SJSA1 (cell line): ENCODE data around the gene MSLN. TPM values are rescaled to one million over a fixed set of nuclear protein-coding genes. Genes with fewer than 3 reads are reported as not detected.
"Not testable (repeated sequence)": the region's sequence is repeated elsewhere in the genome, so short reads cannot be mapped to it uniquely, and the experiment has no call there.

Experiments
- DNase-seq, 2 experiments: peaks; one replicate each; pipeline ENCODE4 v3.0.0-alpha.2; 2015 to 2020; ENCODE audit warnings: low spot score in 2 of 2, low read depth in 1 of 2
- H3K27ac ChIP-seq: fragments of 250-450 bp; sonication (Bioruptor Pico); 2 replicates; pipeline ENCODE4 v1.5.1; 2020; ENCODE audit warnings: mild to moderate bottlenecking, moderate library complexity
- H3K27me3 ChIP-seq: fragments of 250-450 bp; sonication (Bioruptor Pico); replicated peaks from 2 replicates; pipeline ENCODE4 v1.5.1; 2020; ENCODE audit warnings: mild to moderate bottlenecking, moderate library complexity
- H3K36me3 ChIP-seq: fragments of 250-450 bp; sonication (Bioruptor Pico); 2 replicates; pipeline ENCODE4 v1.5.1; 2020; ENCODE audit warnings: mild to moderate bottlenecking
- H3K4me1 ChIP-seq: fragments of 250-450 bp; sonication (Bioruptor Pico); replicated peaks from 2 replicates; pipeline ENCODE4 v1.6.1; 2021; ENCODE audit warnings: mild to moderate bottlenecking
- H3K4me3 ChIP-seq: fragments of 250-450 bp; sonication (Bioruptor Pico); 2 replicates; pipeline ENCODE4 v1.5.1; 2020; ENCODE audit warnings: mild to moderate bottlenecking
- H3K9me3 ChIP-seq: fragments of 250-450 bp; sonication (Bioruptor Pico); replicated peaks from 2 replicates; pipeline ENCODE4 v1.5.1; 2020; ENCODE audit warnings: mild to moderate bottlenecking
- total RNA-seq: library from RNA; depleted of rRNA; stranded (reverse); fragments of >200 nt; shearing (Covaris generic); gene quantifications from 2 replicates; pipeline ENCODE4 v1.2.3, GENCODE V29; 2014

MSLN gene
- total RNA-seq, 1 experiment from 2014 or later = not detected

GRCh38 chr16:775236-775796, 14.8 kb downstream of the MSLN start:
- no peak overlapping the region for H3K4me3 ChIP-seq
- H3K27me3 ChIP-seq = no peaks in the 10 kb centered on the region
- H3K4me1 ChIP-seq = no peaks in the 10 kb centered on the region
- no peak overlapping the region for H3K27ac ChIP-seq
- no peak for DNase-seq
- H3K9me3 ChIP-seq = no peaks in the 10 kb centered on the region
- H3K36me3 ChIP-seq = no peaks in the 10 kb centered on the region

GRCh38 chr16:776298-776697, 15.8 kb downstream of the MSLN start:
- not testable (repeated sequence) for DNase-seq, H3K27me3 ChIP-seq, H3K36me3 ChIP-seq, H3K27ac ChIP-seq, H3K9me3 ChIP-seq, H3K4me3 ChIP-seq, H3K4me1 ChIP-seq

- no peaks in the 10 kb centered on the region for H3K36me3 ChIP-seq
- no peak overlapping the region for H3K27ac ChIP-seq
- DNase-seq = no peak
Observed at GRCh38 chr16:776824-777223, 16.3 kb downstream of the MSLN start.

DNA sequence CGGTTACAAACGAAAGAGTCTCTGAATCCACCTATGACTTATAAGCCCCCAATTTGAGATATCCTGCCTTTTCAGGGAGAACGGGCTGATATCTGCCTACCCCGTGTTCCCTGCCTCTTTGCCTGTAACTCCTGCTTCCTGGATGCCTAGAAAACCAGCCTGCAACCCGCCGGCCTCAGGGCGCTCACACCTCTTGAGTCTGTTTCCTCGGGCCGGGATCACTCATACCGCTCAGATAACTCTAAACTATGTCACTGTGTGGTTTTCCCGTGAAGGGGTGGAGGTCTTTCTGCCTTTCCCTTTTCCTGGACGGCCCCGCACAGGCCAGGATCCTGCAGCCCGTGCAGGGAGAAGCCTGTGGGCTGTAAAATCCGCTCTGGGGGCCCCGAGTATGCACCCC, 17.3 kb downstream of the MSLN start:
- H3K4me1 ChIP-seq = no peaks in the 10 kb centered on the region
- H3K27ac ChIP-seq = no peak overlapping the region
- DNase-seq = no peak
- no peaks in the 10 kb centered on the region for H3K36me3 ChIP-seq
- no peak overlapping the region for H3K4me3 ChIP-seq
- peaks cover 8% of the 10 kb centered on the region; the same call in 1 of the 2 replicates for H3K27me3 ChIP-seq
- H3K9me3 ChIP-seq = no peaks in the 10 kb centered on the region

More at GRCh38 chr16:776824-777223, 16.3 kb downstream of the MSLN start:
- no peaks in the 10 kb centered on the region for H3K4me1 ChIP-seq
- no peak overlapping the region for H3K4me3 ChIP-seq
- H3K27me3 ChIP-seq = no peaks in the 10 kb centered on the region
- H3K9me3 ChIP-seq = no peaks in the 10 kb centered on the region

GRCh38 chr16:778447-778846, 17.9 kb downstream of the MSLN start:
- no peaks in the 10 kb centered on the region for H3K36me3 ChIP-seq
- H3K27me3 ChIP-seq = peaks cover 14% of the 10 kb centered on the region; the same call in 1 of the 2 replicates
- H3K9me3 ChIP-seq = no peaks in the 10 kb centered on the region
- no peak for DNase-seq
- H3K4me1 ChIP-seq = no peaks in the 10 kb centered on the region
- no peak overlapping the region for H3K27ac ChIP-seq
- H3K4me3 ChIP-seq = no peak overlapping the region

DNA sequence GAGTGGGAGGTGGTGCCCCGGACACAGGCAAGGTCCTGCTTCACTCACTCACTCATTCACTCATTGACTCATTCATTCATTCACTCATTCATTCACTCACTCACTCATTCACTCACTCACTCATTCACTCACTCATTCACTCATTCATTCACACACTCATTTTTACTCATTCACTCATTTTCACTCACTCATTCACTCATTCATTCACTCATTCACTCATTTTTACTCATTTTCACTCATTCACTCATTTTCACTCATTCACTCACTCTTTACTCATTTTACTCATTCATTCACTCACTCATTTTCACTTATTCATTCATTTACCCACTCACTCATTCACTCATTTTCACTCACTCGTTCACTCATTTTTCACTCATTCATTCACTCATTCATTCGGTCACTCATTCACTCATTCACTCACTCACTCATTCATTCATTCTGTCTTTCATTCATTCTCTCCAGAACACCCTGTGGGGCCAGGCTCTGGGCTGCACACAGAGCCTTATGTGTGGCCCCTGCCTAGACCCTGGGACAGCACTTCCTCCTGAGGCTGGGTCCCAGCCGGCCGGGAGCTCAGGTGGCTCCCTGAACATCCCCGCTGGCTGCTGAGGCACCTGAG, 18.5 kb downstream of the MSLN start:
- H3K27ac ChIP-seq = no peak overlapping the region
- no peaks in the 10 kb centered on the region for H3K9me3 ChIP-seq
- H3K27me3 ChIP-seq = peaks cover 15% of the 10 kb centered on the region; the same call in 1 of the 2 replicates
- no peaks in the 10 kb centered on the region for H3K4me1 ChIP-seq
- H3K4me3 ChIP-seq = no peak overlapping the region
- no peak for DNase-seq
- H3K36me3 ChIP-seq = no peaks in the 10 kb centered on the region

GRCh38 chr16:779561-779960, 19.0 kb downstream of the MSLN start:
- no peak for DNase-seq
- H3K4me1 ChIP-seq = no peaks in the 10 kb centered on the region
- H3K9me3 ChIP-seq = no peaks in the 10 kb centered on the region
- no peaks in the 10 kb centered on the region; the same call in 1 of the 2 replicates for H3K36me3 ChIP-seq
- peaks cover 15% of the 10 kb centered on the region; the same call in 1 of the 2 replicates for H3K27me3 ChIP-seq
- no peak overlapping the region for H3K27ac ChIP-seq
- no peak overlapping the region for H3K4me3 ChIP-seq

DNA sequence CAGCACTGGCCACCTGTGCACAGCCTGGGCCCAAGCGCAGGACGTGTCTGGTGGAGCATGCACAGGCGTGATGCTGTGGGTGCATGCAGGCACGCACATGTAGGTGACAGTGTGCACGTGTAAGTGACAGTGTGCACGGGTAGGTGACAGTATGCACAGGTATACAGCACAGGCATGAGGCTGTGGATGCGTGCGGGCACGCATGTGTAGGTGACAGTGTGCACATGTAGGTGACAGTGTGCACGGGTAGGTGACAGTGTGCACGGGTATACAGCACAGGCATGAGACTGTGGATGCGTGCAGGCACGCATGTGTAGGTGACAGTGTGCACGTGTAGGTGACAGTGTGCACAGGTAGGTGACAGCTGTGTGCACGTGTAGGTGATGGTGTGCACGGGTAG, 19.8 kb downstream of the MSLN start:
- Histone ChIP-seq H3K36me3 (peaks cover 7% of the 10 kb centered on the region), H3K27ac (no peak overlapping the region), H3K4me1 (no peaks in the 10 kb centered on the region), H3K27me3 (peaks cover 15% of the 10 kb centered on the region; the same call in 1 of the 2 replicates), H3K4me3 (no peak overlapping the region), H3K9me3 (no peaks in the 10 kb centered on the region)
- DNase-seq = no peak

DNA sequence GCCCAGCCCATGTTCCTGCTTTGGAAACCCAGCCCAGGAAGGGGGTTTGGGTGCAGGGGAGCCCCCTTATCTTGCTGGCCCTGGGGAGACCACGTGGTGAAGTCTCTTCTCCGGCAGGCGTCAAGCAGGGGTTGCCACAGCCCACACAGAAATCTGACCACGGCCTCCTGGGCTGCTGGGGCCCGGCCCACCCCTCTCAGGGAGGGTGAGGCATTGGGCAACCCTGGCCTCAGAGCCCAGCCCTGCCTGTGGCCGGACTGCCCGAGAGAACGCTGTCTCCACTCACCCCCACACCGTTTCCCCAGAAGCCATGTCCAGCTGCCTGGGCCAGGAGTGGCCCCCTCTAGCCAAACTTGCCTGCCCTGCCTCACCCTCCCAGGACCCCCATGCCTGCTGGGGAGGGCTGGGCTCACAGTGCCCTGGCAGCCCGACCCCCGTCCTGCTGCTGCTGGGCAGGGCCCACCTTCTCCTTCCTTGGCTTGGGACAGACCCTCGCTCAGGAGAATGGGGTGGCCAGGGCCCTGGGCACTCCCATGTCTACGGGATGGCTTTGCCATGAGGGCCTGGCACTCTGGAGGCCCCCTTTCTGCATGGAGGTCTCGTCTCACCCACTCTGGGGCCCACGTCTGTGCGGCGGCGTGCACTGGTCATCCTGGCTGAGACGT, 20.9 kb downstream of the MSLN start:
- Histone ChIP-seq H3K27me3 (peaks cover 15% of the 10 kb centered on the region; the same call in 1 of the 2 replicates), H3K27ac (no peak overlapping the region), H3K4me1 (no peaks in the 10 kb centered on the region), H3K9me3 (no peaks in the 10 kb centered on the region), H3K4me3 (no peak overlapping the region), H3K36me3 (peaks cover 19% of the 10 kb centered on the region)
- DNase-seq = no peak

DNA sequence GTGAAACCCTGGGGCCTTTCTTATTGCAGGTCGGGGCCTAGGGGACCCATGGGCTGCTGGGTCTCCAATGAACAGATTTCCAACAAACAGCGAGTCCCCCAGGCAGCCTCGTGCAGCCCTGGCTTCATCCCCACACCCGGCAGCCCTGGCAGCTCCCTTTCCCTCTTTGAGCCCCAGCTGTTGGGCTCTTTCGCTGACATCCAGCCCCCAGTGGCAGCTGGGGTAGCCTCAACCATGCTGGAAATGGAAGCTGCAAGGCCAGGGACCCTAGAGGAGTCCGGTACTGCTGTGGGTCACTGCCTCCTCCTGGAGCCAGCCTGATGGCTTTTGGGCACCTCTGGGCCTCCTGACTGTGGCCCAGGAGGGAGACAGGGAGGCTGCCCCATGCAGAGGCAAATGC, 21.7 kb downstream of the MSLN start:
- no peak for DNase-seq

GRCh38 chr16:782766-783403, 22.4 kb downstream of the MSLN start:
- Histone ChIP-seq H3K9me3 (no peaks in the 10 kb centered on the region), H3K36me3 (peaks cover 31% of the 10 kb centered on the region), H3K4me1 (peaks cover 11% of the 10 kb centered on the region), H3K27me3 (peaks cover 15% of the 10 kb centered on the region; the same call in 1 of the 2 replicates), H3K27ac (no peak overlapping the region), H3K4me3 (no peak overlapping the region)
- no peak for DNase-seq

More for the DNA sequence above, 21.7 kb downstream of the MSLN start:
- Histone ChIP-seq H3K27me3 (peaks cover 15% of the 10 kb centered on the region; the same call in 1 of the 2 replicates), H3K36me3 (peaks cover 27% of the 10 kb centered on the region), H3K9me3 (no peaks in the 10 kb centered on the region), H3K27ac (no peak overlapping the region), H3K4me1 (peaks cover 5% of the 10 kb centered on the region), H3K4me3 (no peak overlapping the region)

DNA sequence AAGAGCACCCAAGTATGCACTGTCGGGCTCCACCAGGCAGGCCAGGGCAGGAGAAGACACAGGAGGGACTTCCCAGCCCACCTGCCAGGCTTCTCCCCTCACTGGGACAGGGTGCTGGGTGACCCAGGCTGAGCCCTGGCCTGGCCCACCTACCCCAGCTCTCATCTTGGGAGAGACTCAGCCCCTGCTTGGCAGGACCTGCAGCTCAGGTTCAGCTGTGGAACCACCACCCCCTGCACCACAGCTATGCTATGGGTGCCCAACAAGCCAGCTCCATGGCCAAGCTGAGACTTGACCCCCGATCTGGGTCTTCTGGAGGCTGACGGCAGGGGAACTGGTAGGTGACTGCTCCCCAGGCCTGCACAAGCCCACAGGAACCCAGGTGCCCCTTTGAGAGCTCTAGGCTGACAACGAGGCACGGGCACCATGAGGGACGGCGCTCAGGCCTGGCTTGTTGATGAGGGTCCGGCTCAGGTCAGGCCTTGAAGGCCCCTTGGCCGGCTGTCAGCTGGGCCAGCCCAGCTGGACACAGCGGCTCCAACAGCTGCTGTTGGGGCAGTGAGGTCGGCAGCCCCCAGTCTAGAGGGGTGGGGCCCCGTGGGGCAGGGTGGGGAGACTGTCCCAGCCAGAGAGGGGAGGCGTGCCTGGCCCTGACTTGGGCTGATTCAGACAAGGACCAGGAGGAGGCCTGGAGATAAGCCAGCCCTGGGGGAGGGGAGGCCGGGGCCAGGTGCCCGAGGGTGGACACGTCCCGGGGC, 23.0 kb downstream of the MSLN start:
- no peak for DNase-seq
- H3K27me3 ChIP-seq = peaks cover 15% of the 10 kb centered on the region; the same call in 1 of the 2 replicates
- peaks cover 35% of the 10 kb centered on the region for H3K36me3 ChIP-seq
- H3K9me3 ChIP-seq = peaks cover 1% of the 10 kb centered on the region
- H3K27ac ChIP-seq = no peak overlapping the region
- H3K4me3 ChIP-seq = no peak overlapping the region
- H3K4me1 ChIP-seq = peaks cover 14% of the 10 kb centered on the region

DNA sequence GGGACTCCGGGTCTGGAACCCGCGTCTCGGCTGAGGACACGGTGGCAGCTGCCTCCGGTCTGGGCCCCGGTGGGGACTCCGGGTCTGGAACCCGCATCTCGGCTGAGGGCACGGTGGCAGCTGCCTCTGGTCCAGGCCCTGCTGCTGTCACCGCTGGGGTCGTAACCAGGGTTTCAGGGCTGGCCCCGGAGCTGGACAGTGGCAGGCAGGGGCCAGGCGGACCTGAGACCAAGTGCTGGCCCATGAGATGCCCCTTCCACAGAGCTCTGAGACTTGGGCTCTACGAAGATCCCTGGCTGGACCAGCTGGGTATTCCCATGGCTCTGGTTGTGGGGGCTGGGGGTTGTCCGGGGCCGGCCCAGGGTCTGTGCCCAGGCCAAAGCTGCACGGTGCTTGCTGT, 23.9 kb downstream of the MSLN start:
- peaks cover 15% of the 10 kb centered on the region; the same call in 1 of the 2 replicates for H3K27me3 ChIP-seq

More for the DNA sequence above, 23.9 kb downstream of the MSLN start:
- H3K27ac ChIP-seq = no peak overlapping the region
- peaks cover 5% of the 10 kb centered on the region for H3K9me3 ChIP-seq
- H3K36me3 ChIP-seq = peaks cover 44% of the 10 kb centered on the region
- no peak overlapping the region for H3K4me3 ChIP-seq
- peaks cover 23% of the 10 kb centered on the region for H3K4me1 ChIP-seq
- no peak for DNase-seq
